Measurements from ENCODE around the gene PNPLA6. TPM values are rescaled to one million over a fixed set of nuclear protein-coding genes. Genes with fewer than 3 reads are reported as not detected.

Gene PNPLA6
- total and polyA plus RNA-seq, 2 of the 13 experiments (the other 11 are each of a cell fraction or from before 2014, with no cell fraction given): 24.9 to 28.2 TPM

DNA sequence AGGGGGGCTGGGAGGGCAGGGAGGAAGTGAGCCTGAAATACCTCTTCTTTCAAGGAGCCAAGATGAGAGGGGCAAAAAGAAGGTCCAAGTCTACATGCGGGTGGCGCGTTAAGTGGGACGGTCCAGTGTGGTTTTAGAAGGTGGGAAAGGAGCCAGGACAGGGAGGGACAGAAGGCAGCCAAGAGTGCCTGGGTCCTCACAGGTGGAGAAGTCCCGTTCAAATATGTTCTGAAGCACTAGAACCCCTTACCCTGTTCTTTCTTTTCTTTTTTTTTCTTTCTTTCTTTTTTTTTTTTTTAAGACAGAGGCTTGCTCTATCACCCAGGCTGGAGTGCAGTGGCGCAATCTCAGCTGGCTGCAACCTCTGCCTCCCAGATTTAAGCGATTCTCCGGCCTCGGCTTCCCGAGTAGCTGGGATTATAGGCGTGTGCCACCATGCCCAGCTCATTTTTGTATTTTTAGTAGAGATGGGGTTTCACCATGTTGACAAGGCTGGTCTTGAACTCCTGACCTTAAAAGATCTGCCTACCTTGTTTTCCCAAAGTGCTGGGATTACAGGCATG is 67.5 kb downstream of the PNPLA6 start:
- CTCF ChIA-PET (ENCODE audit: low intra/inter-chr PET ratio, low total read pairs): no interaction called here
- no peak overlapping the region for H2AFZ ChIP-seq (ENCODE audit: low read length)
- no peak for DNase-seq (ENCODE audit: low spot score)
- H3K4me3 ChIP-seq (replicated peaks in 1 of 3; ENCODE audit: insufficient read depth in 1 of 3, low read depth in 2 of 3, low read length in 3 of 3): no peak overlapping the region
- peaks cover 47% of the 10 kb centered on the region for H3K79me2 ChIP-seq (ENCODE audit: insufficient read depth, low read length)
- no peak overlapping the region for H3K4me2 ChIP-seq (ENCODE audit: low read depth, low read length)
- peaks cover 51% of the 10 kb centered on the region for H4K20me1 ChIP-seq (ENCODE audit: insufficient read depth, low read length)
- H3K36me3 ChIP-seq (replicated peaks in 1 of 2; ENCODE audit: control insufficient read depth in 1 of 2, insufficient read depth in 2 of 2, low read length in 2 of 2): peaks cover 23 to 46% of the 10 kb centered on the region in 2 experiments; a peak in 4 of 5 replicates
- WGBS (ENCODE audit: low lambda C conversion rate): 96% methylated on average over 11 of the region's 11 CpGs
- no peak for FAIRE-seq
- H3K27me3 ChIP-seq (ENCODE audit: control insufficient read depth in 1 of 2, insufficient read depth in 2 of 2, low read length in 2 of 2): no peaks in the 10 kb centered on the region
- intact Hi-C loops (cut with micrococcal nuclease; ENCODE audit: unreplicated experiment): no loop called here
- H3K4me1 ChIP-seq (ENCODE audit: insufficient read depth, low read length): peaks cover 6% of the 10 kb centered on the region; the same call in 1 of the 2 replicates
- ATAC-seq: no peak
- no peak overlapping the region for H3K27ac ChIP-seq (ENCODE audit: extremely low read length, insufficient read depth, low read length)
- BruUV-seq (replicated peaks): no TSS peak
- TF ChIP-seq ZNF773 (CRISPR knock-in tag; IDR thresholded peaks at IDR 0.05; ENCODE audit: borderline replicate concordance) (no peak), TSC22D2 (CRISPR knock-in tag; IDR thresholded peaks at IDR 0.05; ENCODE audit: borderline replicate concordance) (no peak), FOXA3 (CRISPR knock-in tag; IDR thresholded peaks at IDR 0.05) (no peak)
- TF ChIP-seq, protein P1, sequence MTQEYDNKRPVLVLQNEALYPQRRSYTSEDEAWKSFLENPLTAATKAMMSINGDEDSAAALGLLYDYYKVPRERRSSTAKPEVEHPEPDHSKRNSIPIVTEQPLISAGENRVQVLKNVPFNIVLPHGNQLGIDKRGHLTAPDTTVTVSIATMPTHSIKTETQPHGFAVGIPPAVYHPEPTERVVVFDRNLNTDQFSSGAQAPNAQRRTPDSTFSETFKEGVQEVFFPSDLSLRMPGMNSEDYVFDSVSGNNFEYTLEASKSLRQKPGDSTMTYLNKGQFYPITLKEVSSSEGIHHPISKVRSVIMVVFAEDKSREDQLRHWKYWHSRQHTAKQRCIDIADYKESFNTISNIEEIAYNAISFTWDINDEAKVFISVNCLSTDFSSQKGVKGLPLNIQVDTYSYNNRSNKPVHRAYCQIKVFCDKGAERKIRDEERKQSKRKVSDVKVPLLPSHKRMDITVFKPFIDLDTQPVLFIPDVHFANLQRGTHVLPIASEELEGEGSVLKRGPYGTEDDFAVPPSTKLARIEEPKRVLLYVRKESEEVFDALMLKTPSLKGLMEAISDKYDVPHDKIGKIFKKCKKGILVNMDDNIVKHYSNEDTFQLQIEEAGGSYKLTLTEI (CRISPR knock-in tag; conservative IDR thresholded peaks at IDR 0.05): no peak
- H3K9ac ChIP-seq (ENCODE audit: insufficient read depth, low read depth, low read length): no peak overlapping the region
- in situ Hi-C loops (cut with HindIII; ENCODE audit: extremely low pct_ligation_motif_present, low pct_unique_long_range_greater_than_20kb): no loop called here
- H3K9me3 ChIP-seq (ENCODE audit: low read length): no peaks in the 10 kb centered on the region
- POLR2A ChIA-PET: no interaction called here

DNA sequence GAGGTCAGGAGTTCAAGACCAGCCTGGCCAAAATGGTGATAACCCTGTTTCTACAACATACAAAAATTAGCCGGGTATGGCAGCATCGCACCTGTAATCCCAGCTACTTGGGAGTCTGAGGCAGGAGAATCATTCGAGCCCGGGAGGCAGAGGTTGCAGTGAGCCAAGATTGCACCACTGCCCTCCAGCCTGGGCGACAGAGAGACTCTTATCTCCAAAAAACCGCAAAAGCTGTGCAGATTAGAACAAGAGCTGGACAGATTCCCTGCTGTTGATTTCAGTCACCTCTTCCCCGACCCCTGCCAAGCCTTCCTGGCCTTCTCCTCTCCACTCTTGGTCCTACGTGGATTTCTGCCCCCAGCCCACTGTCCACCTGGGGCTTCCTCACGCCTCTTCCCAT is 68.4 kb downstream of the PNPLA6 start:
- TF ChIP-seq, protein P2, sequence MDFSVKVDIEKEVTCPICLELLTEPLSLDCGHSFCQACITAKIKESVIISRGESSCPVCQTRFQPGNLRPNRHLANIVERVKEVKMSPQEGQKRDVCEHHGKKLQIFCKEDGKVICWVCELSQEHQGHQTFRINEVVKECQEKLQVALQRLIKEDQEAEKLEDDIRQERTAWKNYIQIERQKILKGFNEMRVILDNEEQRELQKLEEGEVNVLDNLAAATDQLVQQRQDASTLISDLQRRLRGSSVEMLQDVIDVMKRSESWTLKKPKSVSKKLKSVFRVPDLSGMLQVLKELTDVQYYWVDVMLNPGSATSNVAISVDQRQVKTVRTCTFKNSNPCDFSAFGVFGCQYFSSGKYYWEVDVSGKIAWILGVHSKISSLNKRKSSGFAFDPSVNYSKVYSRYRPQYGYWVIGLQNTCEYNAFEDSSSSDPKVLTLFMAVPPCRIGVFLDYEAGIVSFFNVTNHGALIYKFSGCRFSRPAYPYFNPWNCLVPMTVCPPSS (IDR thresholded peaks at IDR 0.05): no peak
- TF ChIP-seq SRY (CRISPR knock-in tag; IDR thresholded peaks at IDR 0.05) (no peak), HES4 (CRISPR knock-in tag; IDR thresholded peaks at IDR 0.05; ENCODE audit: borderline replicate concordance) (no peak), ZNF747 (CRISPR knock-in tag; IDR thresholded peaks at IDR 0.05; ENCODE audit: borderline replicate concordance) (no peak), HHEX (CRISPR knock-in tag; IDR thresholded peaks at IDR 0.05) (no peak), ZNF567 (CRISPR knock-in tag; IDR thresholded peaks at IDR 0.05; ENCODE audit: borderline replicate concordance) (no peak)
- TF ChIP-seq, protein P3, sequence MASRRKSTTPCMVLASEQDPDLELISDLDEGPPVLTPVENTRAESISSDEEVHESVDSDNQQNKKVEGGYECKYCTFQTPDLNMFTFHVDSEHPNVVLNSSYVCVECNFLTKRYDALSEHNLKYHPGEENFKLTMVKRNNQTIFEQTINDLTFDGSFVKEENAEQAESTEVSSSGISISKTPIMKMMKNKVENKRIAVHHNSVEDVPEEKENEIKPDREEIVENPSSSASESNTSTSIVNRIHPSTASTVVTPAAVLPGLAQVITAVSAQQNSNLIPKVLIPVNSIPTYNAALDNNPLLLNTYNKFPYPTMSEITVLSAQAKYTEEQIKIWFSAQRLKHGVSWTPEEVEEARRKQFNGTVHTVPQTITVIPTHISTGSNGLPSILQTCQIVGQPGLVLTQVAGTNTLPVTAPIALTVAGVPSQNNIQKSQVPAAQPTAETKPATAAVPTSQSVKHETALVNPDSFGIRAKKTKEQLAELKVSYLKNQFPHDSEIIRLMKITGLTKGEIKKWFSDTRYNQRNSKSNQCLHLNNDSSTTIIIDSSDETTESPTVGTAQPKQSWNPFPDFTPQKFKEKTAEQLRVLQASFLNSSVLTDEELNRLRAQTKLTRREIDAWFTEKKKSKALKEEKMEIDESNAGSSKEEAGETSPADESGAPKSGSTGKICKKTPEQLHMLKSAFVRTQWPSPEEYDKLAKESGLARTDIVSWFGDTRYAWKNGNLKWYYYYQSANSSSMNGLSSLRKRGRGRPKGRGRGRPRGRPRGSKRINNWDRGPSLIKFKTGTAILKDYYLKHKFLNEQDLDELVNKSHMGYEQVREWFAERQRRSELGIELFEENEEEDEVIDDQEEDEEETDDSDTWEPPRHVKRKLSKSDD (CRISPR knock-in tag; IDR thresholded peaks at IDR 0.05; ENCODE audit: low read depth): no peak
- no peak overlapping the region for H3K4me3 ChIP-seq (replicated peaks in 1 of 3; ENCODE audit: insufficient read depth in 1 of 3, low read depth in 2 of 3, low read length in 3 of 3)
- no peak overlapping the region for H2AFZ ChIP-seq (ENCODE audit: low read length)
- no peaks in the 10 kb centered on the region for H3K27me3 ChIP-seq (ENCODE audit: control insufficient read depth in 1 of 2, insufficient read depth in 2 of 2, low read length in 2 of 2)
- in situ Hi-C loops (cut with HindIII; ENCODE audit: extremely low pct_ligation_motif_present, low pct_unique_long_range_greater_than_20kb): no loop called here
- H3K4me2 ChIP-seq (ENCODE audit: low read depth, low read length): no peak overlapping the region
- peaks cover 42% of the 10 kb centered on the region for H4K20me1 ChIP-seq (ENCODE audit: insufficient read depth, low read length)
- DNase-seq (ENCODE audit: low spot score): no peak
- no peaks in the 10 kb centered on the region for H3K9me3 ChIP-seq (ENCODE audit: low read length)
- intact Hi-C loops (cut with micrococcal nuclease; ENCODE audit: unreplicated experiment): no loop called here
- no peak overlapping the region for H3K9ac ChIP-seq (ENCODE audit: insufficient read depth, low read depth, low read length)
- H3K36me3 ChIP-seq (replicated peaks in 1 of 2; ENCODE audit: control insufficient read depth in 1 of 2, insufficient read depth in 2 of 2, low read length in 2 of 2): peaks cover 25 to 46% of the 10 kb centered on the region in 2 experiments
- BruUV-seq (replicated peaks): no TSS peak
- WGBS (ENCODE audit: low lambda C conversion rate): 95% methylated on average over 7 of the region's 9 CpGs
- CTCF ChIA-PET (ENCODE audit: low intra/inter-chr PET ratio, low total read pairs): no interaction called here
- no peak for ATAC-seq
- peaks cover 38% of the 10 kb centered on the region for H3K79me2 ChIP-seq (ENCODE audit: insufficient read depth, low read length)
- H3K27ac ChIP-seq (ENCODE audit: extremely low read length, insufficient read depth, low read length): no peak overlapping the region
- POLR2A ChIA-PET: no interaction called here
- no peaks in the 10 kb centered on the region; the same call in 1 of the 2 replicates for H3K4me1 ChIP-seq (ENCODE audit: insufficient read depth, low read length)
- FAIRE-seq: no peak

All from HepG2 (cell line).